Measurements from ENCODE around the gene CUBN.

- TF ChIP-seq POLR2AphosphoS5 (IDR thresholded peaks at IDR 0.05; ENCODE audit: low read depth, low read length) (no peak), CTCF (IDR thresholded peaks at IDR 0.05) (no peak), SIN3A (IDR thresholded peaks at IDR 0.05; ENCODE audit: borderline replicate concordance, insufficient read depth, low read depth, low read length) (no peak)
Observed at GRCh38 chr10:16803464-16803863, 326.1 kb downstream of the CUBN start.

Data from Panc1 (cell line).